Activated B cell treated with CpG ODN at 0.5 μM for 24 hours (primary cell): ENCODE measurements around the gene TSC22D3. TPM values are rescaled to one million over a fixed set of nuclear protein-coding genes. Genes with fewer than 3 reads are reported as not detected.

Source experiments
- ATAC-seq: fragments of 200-7000 bp; cut with Tn5 transposase; one replicate; pipeline ENCODE4 v1.10.0; 2021; ENCODE audit warnings: low read depth, mild to moderate bottlenecking, moderate library complexity
- CTCF ChIA-PET: fragments of 350-600 bp; sonication (Branson Sonifier 250); formaldehyde crosslinking; loops from one replicate; lab custom pipeline; 2021; ENCODE audit warnings: antibody characterized with exemption; lab: Charles Lee
- POLR2A ChIA-PET: fragments of 350-600 bp; sonication (Branson Sonifier 250); formaldehyde crosslinking; loops from one replicate; lab custom pipeline; 2021; ENCODE audit warnings: antibody characterized with exemption; lab: Charles Lee
- DNase-seq: peaks from one replicate; pipeline ENCODE4 v3.0.0; 2022
- H3K27ac Mint-ChIP-seq: one replicate; pipeline ENCODE4 v1.8.0; 2020; ENCODE audit warnings: mixed read lengths
- H3K27me3 Mint-ChIP-seq: one replicate; pipeline ENCODE4 v1.8.0; 2021; ENCODE audit warnings: mixed read lengths
- H3K36me3 Mint-ChIP-seq: one replicate; pipeline ENCODE4 v1.8.0; 2021; ENCODE audit warnings: low read depth, mixed read lengths
- H3K4me1 Mint-ChIP-seq: one replicate; pipeline ENCODE4 v1.8.0; 2021; ENCODE audit warnings: mixed read lengths
- H3K4me3 Mint-ChIP-seq: one replicate; pipeline ENCODE4 v1.8.0; 2020; ENCODE audit warnings: mild to moderate bottlenecking, mixed read lengths
- H3K9me3 Mint-ChIP-seq: one replicate; pipeline ENCODE4 v1.8.0; 2020; ENCODE audit warnings: mixed read lengths
- intact Hi-C: fragments of 100-400 bp; cut with micrococcal nuclease; formaldehyde crosslinking; loops from one replicate; pipeline ENCODE4 v1.15.1; 2024
- total RNA-seq: library from RNA; stranded (reverse); gene quantifications from 2 replicates; pipeline ENCODE4 v1.2.3, GENCODE V29; 2022
- TF ChIP-seq, protein P1 (sequence below): fragments of 200-600 bp; IDR thresholded peaks from one replicate; pipeline ENCODE4 v1.8.0; 2022; ENCODE audit warnings: antibody characterized with exemption, mild to moderate bottlenecking

The TSC22D3 gene
- total RNA-seq, 1 donor from 2014 or later = 80.8 TPM

DNA sequence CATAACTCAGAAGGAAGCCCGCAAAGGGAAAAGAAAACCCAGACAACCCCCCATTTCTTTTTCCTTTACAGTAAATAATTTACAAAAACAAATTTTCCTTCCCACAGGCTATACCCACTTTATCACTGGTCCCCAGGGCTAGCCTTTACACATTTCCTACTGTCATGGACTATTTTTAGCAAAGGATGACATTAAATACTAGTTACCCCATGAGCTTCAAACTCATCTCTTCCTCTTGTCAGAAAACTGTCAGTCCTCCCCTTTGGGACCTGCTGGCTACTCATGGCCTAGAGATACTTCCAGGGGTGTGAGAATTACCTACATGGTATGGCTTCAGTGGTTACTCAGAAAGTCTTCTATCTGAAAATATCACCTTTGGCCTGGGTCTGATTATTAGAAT lies 11.9 kb downstream of the TSC22D3 start:
- POLR2A ChIA-PET = no interaction called here
- Mint-ChIP-seq H3K4me3 (no peak overlapping the region), H3K4me1 (no peaks in the 10 kb centered on the region), H3K36me3 (no peaks in the 10 kb centered on the region), H3K27ac (no peak overlapping the region), H3K9me3 (no peaks in the 10 kb centered on the region), H3K27me3 (no peaks in the 10 kb centered on the region)
- intact Hi-C loops = no loop called here
- CTCF ChIA-PET = interaction anchor here (0.9 to 1.0 kb wide), 2 partner anchors 91 to 106 kb away, joined by 3 to 4 read pairs; no protein-coding TSS in a partner anchor
- ATAC-seq = no peak
- TF ChIP-seq, protein P1, sequence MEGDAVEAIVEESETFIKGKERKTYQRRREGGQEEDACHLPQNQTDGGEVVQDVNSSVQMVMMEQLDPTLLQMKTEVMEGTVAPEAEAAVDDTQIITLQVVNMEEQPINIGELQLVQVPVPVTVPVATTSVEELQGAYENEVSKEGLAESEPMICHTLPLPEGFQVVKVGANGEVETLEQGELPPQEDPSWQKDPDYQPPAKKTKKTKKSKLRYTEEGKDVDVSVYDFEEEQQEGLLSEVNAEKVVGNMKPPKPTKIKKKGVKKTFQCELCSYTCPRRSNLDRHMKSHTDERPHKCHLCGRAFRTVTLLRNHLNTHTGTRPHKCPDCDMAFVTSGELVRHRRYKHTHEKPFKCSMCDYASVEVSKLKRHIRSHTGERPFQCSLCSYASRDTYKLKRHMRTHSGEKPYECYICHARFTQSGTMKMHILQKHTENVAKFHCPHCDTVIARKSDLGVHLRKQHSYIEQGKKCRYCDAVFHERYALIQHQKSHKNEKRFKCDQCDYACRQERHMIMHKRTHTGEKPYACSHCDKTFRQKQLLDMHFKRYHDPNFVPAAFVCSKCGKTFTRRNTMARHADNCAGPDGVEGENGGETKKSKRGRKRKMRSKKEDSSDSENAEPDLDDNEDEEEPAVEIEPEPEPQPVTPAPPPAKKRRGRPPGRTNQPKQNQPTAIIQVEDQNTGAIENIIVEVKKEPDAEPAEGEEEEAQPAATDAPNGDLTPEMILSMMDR = no peak
- no peak for DNase-seq

DNA sequence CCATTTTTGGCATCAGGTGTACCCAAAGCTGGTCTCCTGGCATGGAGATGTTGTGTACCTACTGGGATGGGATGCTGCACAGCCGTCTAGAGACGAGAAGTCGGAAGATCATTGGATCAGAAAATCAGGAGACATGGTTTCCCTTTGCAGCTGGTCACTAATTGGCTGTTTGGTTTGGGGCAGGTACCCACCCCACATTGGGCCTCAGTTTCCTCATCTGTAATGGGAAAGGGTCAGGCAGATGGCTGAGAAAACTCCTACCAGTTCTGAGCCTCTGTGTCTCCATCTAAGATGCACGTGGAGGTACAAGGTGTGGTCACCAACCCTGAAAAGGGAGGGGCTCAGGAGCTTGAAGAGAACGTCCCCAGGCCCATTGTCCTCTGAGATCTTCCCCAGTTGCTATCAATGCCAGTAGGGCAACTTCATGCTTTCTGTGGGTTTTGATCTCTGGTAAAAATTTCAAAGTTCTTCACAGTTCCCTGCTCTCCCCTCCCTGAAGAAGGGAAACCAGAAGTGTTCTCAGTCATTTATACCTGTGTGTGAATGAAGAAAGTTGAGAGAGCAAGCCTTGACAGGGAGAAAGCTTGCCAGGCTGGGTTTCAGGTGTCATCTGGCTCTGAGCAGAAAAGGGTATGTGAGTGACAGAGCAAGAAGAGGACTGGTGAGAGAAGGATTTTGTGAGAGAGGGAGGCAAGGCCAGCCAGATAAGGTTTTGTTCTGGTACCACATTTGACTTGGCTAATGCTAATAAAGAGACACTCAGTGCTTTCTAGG lies 15.1 kb downstream of the TSC22D3 start:
- DNase-seq (no peak), ATAC-seq (no peak)
- Mint-ChIP-seq H3K27ac (no peak overlapping the region), H3K9me3 (no peaks in the 10 kb centered on the region), H3K36me3 (no peaks in the 10 kb centered on the region), H3K4me1 (no peaks in the 10 kb centered on the region), H3K27me3 (no peaks in the 10 kb centered on the region), H3K4me3 (no peak overlapping the region)
- POLR2A ChIA-PET = no interaction called here
- TF ChIP-seq, protein P1 = no peak
- CTCF ChIA-PET = no interaction called here
- intact Hi-C loops = no loop called here

DNA sequence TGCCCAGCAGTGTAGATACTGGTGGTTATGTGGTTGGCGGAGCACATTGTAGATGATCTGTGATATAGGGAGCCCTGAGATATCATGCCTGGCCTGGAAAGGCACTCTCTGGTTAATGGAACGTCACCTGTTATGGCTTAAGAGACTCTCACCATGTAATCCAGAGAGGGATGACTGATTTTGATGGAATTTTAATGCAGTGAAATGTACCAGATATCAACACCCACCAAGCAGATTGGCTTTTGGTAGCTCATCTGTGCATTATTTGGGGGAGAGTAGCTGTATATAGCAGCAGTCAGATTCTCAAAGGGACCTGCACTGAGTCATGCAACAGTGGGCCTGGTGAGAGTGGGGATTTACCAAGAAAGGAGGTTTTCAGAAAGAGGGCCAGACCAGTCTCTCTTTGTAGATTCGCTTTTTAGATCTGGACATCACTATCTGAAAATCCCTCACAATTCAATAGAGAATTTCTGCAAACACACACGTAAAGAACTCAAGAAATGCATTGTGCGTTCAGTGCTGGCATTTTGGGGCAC lies 17.3 kb downstream of the TSC22D3 start:
- intact Hi-C loops = no loop called here
- Mint-ChIP-seq H3K27ac (no peak overlapping the region), H3K4me3 (no peak overlapping the region), H3K4me1 (no peaks in the 10 kb centered on the region), H3K9me3 (no peaks in the 10 kb centered on the region), H3K36me3 (no peaks in the 10 kb centered on the region), H3K27me3 (no peaks in the 10 kb centered on the region)
- TF ChIP-seq, protein P1 = no peak
- DNase-seq (no peak), ATAC-seq (no peak)
- ChIA-PET CTCF (no interaction called here), POLR2A (no interaction called here)

DNA sequence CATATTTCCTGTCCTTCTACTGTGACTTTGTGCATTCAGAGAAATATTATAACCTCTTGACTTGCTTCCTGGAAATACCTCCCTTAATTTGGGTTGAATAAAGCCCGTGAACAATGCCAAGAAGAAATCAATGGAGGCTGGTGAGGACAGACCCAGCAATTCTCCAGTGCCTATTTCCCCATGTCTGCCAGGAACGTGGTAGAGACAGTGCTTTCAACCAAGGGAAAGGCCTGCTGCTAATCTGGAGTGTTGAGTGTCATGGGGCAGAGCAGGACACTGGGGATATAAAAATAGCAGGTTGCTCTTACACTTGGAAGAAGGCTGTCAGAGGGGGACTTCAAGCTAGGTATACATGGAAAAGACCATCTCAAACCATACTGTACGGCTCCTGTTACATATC lies 19.9 kb downstream of the TSC22D3 start:
- ChIA-PET CTCF (no interaction called here), POLR2A (interaction anchor here (0.9 kb wide), 1 partner anchor 36 kb away, joined by 3 read pairs; no protein-coding TSS in a partner anchor)
- no peak overlapping the region for H3K27ac Mint-ChIP-seq
- no peak overlapping the region for H3K4me3 Mint-ChIP-seq
- intact Hi-C loops = no loop called here
- H3K4me1 Mint-ChIP-seq = no peaks in the 10 kb centered on the region
- ATAC-seq (no peak), DNase-seq (no peak)
- TF ChIP-seq, protein P1 = no peak
- H3K27me3 Mint-ChIP-seq = no peaks in the 10 kb centered on the region
- H3K9me3 Mint-ChIP-seq = no peaks in the 10 kb centered on the region
- no peaks in the 10 kb centered on the region for H3K36me3 Mint-ChIP-seq

DNA sequence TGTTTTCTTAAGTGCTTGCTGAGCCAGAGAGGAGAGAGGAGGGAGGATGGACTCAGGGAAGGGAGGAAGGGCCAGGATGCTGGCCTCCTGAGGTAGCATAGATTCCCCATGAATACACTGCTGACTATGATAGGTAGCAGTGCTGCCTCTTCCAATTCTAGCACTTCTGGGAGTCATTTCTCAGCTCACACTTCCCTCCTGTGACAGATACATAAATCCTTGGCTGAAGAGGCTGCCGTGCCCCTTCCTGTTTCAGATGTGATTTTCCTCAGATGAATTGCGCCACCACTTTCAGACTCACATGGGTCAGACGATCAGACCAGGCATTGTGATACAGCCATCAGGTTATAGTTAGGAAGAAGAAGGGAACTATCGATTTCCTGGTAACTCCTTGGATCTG lies 22.4 kb downstream of the TSC22D3 start:
- Mint-ChIP-seq H3K36me3 (no peaks in the 10 kb centered on the region), H3K4me1 (no peaks in the 10 kb centered on the region), H3K27ac (no peak overlapping the region), H3K9me3 (no peaks in the 10 kb centered on the region), H3K27me3 (no peaks in the 10 kb centered on the region), H3K4me3 (no peak overlapping the region)
- CTCF ChIA-PET = no interaction called here
- DNase-seq = no peak
- ATAC-seq = no peak
- POLR2A ChIA-PET = interaction anchor here (0.7 kb wide), 1 partner anchor 125 kb away, joined by 4 read pairs; the partner anchor contains the start of gene PRPS1
- intact Hi-C loops = no loop called here
- TF ChIP-seq, protein P1 = no peak
